Stimulated activated CD8-positive, alpha-beta memory T cell treated with anti-CD3 and anti-CD28 coated beads, Interleukin-12 subunit alpha, Interleukin-12 subunit beta, amount 100 ng/mL, for 24 hours (primary cell): ENCODE results near the gene RABGAP1.
"Not testable (repeated sequence)": the region's sequence is repeated elsewhere in the genome, so short reads cannot be mapped to it uniquely, and the experiment has no call there.

Source experiments
- DNase-seq: peaks from one replicate; pipeline ENCODE4 v3.0.0-alpha.2; 2020; ENCODE audit errors: extremely low read depth

Gene RABGAP1

GRCh38 chr9:122940749-122941581 is at the start of gene RABGAP1:
TSS of gene RABGAP1 (plus strand) at chr9:122941020. CDS start at chr9:122957060, 16,040 bp downstream.
- DNase-seq: peak; percentile 100

- no peak for DNase-seq
Measured at GRCh38 chr9:122897969-122898368, 42.9 kb upstream of the RABGAP1 start.

GRCh38 chr9:122900791-122901190 is 40.0 kb upstream of the RABGAP1 start:
- no peak for DNase-seq

- no peak for DNase-seq
Measured at GRCh38 chr9:122904466-122904822, 36.4 kb upstream of the RABGAP1 start.

- peak; percentile 93 for DNase-seq
Measured at GRCh38 chr9:122904823-122905710, 35.8 kb upstream of the RABGAP1 start, which contains the start of gene RC3H2. TSS of gene RC3H2 (minus strand) at chr9:122905359. CDS start at chr9:122897509, 7,850 bp downstream.

GRCh38 chr9:122906122-122906521 is 34.7 kb upstream of the RABGAP1 start:
- DNase-seq: not testable (repeated sequence)

- no peak for DNase-seq
Measured at GRCh38 chr9:122912671-122912963, 28.2 kb upstream of the RABGAP1 start.

GRCh38 chr9:122912964-122913673 is 27.7 kb upstream of the RABGAP1 start, which contains the start of gene ZBTB6:
TSS of gene ZBTB6 (minus strand) at chr9:122913323. CDS start at chr9:122912072, 1,251 bp downstream.
- DNase-seq: no peak

- DNase-seq: no peak
Measured at GRCh38 chr9:122918310-122918709, 22.5 kb upstream of the RABGAP1 start.

GRCh38 chr9:122922713-122923112 is 18.1 kb upstream of the RABGAP1 start:
- DNase-seq: no peak

- no peak for DNase-seq
Measured at GRCh38 chr9:122923947-122924346, 16.9 kb upstream of the RABGAP1 start.

- no peak for DNase-seq
Measured at GRCh38 chr9:122929796-122930354, 10.9 kb upstream of the RABGAP1 start.

- no peak for DNase-seq
Measured at GRCh38 chr9:122930541-122931225, 10.1 kb upstream of the RABGAP1 start.

- peak; percentile 87 for DNase-seq
Measured at GRCh38 chr9:122931226-122932121, 9.3 kb upstream of the RABGAP1 start, which contains the start of gene ZBTB26. TSS of gene ZBTB26 (minus strand) at chr9:122931512. CDS start at chr9:122919934, 11,578 bp downstream.

GRCh38 chr9:122936464-122936863 is 4.4 kb upstream of the RABGAP1 start:
- no peak for DNase-seq

GRCh38 chr9:122936883-122937282 is 3.9 kb upstream of the RABGAP1 start:
- no peak for DNase-seq

GRCh38 chr9:122939601-122940000 is 1.2 kb upstream of the RABGAP1 start:
- DNase-seq: no peak

- no peak for DNase-seq
Measured at GRCh38 chr9:122940454-122940748, 419 bp upstream of the RABGAP1 start.

- DNase-seq: no peak
Measured at GRCh38 chr9:122941582-122942234, 888 bp downstream of the RABGAP1 start.
